ENCODE results near the gene SLC38A4. TPM values are rescaled to one million over a fixed set of nuclear protein-coding genes. Genes with fewer than 3 reads are reported as not detected.

Gene SLC38A4
- total RNA-seq: 0.33 TPM in 1 of 2 replicates, not detected in the other

GRCh38 chr12:46825591-46826414 lies at the start of gene SLC38A4:
SLC38A4 (minus strand) TSS chr12:46825997; CDS start chr12:46793071, 32,926 bp downstream.

Measured in placental epithelial cell (primary cell).